ENCODE results near the gene GPR68. TPM values are rescaled to one million over a fixed set of nuclear protein-coding genes. Genes with fewer than 3 reads are reported as not detected.

GPR68 gene
- total RNA-seq, 1 experiment from 2014 or later: 0.28 TPM

DNA sequence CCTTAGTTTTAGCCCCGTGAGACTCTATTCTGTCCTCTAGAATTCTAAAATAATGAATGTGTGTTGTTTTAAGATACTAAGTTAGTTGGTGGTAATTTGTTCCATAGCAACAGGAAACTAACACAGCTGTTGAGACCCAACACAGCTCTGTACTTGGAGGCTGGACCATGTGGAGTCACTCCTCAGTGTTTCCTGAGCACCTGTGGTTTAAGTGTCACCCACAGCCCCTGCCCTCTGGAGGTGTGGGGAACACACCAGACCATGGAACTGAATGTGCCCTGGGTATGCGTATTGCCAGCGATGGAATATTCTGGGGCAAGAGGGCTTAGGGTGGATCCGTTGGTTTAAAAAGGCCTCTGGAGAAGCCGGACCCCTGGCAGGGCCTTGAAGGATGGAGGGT, 16.6 kb upstream of the GPR68 start:
- Histone ChIP-seq H3K36me3 (ENCODE audit: control insufficient read depth, insufficient read depth, low read length) (no peaks in the 10 kb centered on the region), H3K27me3 (ENCODE audit: control insufficient read depth, insufficient read depth, low read length) (no peaks in the 10 kb centered on the region), H3K4me1 (ENCODE audit: control insufficient read depth, insufficient read depth, low read length) (no peaks in the 10 kb centered on the region), H3K4me3 (ENCODE audit: low read depth in 2 of 2, low read length in 2 of 2) (no peak overlapping the region), H3K27ac (ENCODE audit: low read length) (no peak overlapping the region), H3K9me3 (ENCODE audit: control insufficient read depth, insufficient read depth, low read depth, low read length) (no peaks in the 10 kb centered on the region)
- no TSS peak for BruUV-seq (replicated peaks)
- ATAC-seq (no peak), DNase-seq (ENCODE audit: low read depth, low spot score) (no peak)
- intact Hi-C loops (cut with micrococcal nuclease; ENCODE audit: unreplicated experiment): no loop called here
- TF ChIP-seq POLR2AphosphoS5 (IDR thresholded peaks at IDR 0.05; ENCODE audit: low read depth, low read length) (no peak), REST (IDR thresholded peaks at IDR 0.05; ENCODE audit: insufficient read depth in 1 of 2, low read depth in 2 of 2, low read length in 1 of 2) (no peak), TCF7L2 (IDR thresholded peaks at IDR 0.05; ENCODE audit: low read depth, low read length) (no peak), SIN3A (IDR thresholded peaks at IDR 0.05; ENCODE audit: borderline replicate concordance, insufficient read depth, low read depth, low read length) (no peak), CTCF (IDR thresholded peaks at IDR 0.05) (no peak)
- ChIA-PET POLR2A (no interaction called here), CTCF (interaction anchor here (0.6 kb wide), 1 partner anchor 600 kb away, joined by 4 read pairs; no protein-coding TSS in a partner anchor)
- in situ Hi-C loops (cut with HindIII; ENCODE audit: low pct_unique_long_range_greater_than_20kb, low sequenced_read_pairs): no loop called here

DNA sequence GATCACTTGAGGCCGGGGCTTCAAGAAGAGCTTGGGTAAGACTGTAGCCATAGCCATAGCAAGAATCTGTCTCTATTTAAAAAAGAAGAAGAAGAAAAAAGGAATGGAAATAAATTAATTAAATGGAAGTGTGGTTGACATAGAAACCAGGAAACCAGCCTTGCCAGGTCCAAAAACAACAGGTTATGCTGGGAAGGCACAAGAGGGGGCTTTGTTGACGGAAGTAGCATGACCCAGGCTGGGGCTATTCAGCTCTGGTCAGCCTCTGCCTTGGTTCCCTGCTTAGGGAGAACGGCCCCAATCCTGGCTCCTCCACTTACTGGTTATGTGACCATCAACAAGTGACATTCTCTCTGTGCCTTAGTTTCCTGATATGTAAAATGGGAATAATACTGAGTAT, 14.4 kb upstream of the GPR68 start:
- Histone ChIP-seq H3K9me3 (ENCODE audit: control insufficient read depth, insufficient read depth, low read depth, low read length) (no peaks in the 10 kb centered on the region), H3K36me3 (ENCODE audit: control insufficient read depth, insufficient read depth, low read length) (no peaks in the 10 kb centered on the region), H3K4me3 (ENCODE audit: low read depth in 2 of 2, low read length in 2 of 2) (no peak overlapping the region), H3K4me1 (ENCODE audit: control insufficient read depth, insufficient read depth, low read length) (no peaks in the 10 kb centered on the region), H3K27ac (ENCODE audit: low read length) (no peak overlapping the region), H3K27me3 (ENCODE audit: control insufficient read depth, insufficient read depth, low read length) (no peaks in the 10 kb centered on the region)
- ChIA-PET POLR2A (no interaction called here), CTCF (no interaction called here)
- ATAC-seq (no peak), DNase-seq (ENCODE audit: low read depth, low spot score) (no peak)
- no peak for TF ChIP-seq REST (IDR thresholded peaks at IDR 0.05; ENCODE audit: insufficient read depth in 1 of 2, low read depth in 2 of 2, low read length in 1 of 2)
- no peak for TF ChIP-seq TCF7L2 (IDR thresholded peaks at IDR 0.05; ENCODE audit: low read depth, low read length)
- TF ChIP-seq CTCF (IDR thresholded peaks at IDR 0.05): no peak
- no peak for TF ChIP-seq POLR2AphosphoS5 (IDR thresholded peaks at IDR 0.05; ENCODE audit: low read depth, low read length)
- no peak for TF ChIP-seq SIN3A (IDR thresholded peaks at IDR 0.05; ENCODE audit: borderline replicate concordance, insufficient read depth, low read depth, low read length)
- in situ Hi-C loops (cut with HindIII; ENCODE audit: low pct_unique_long_range_greater_than_20kb, low sequenced_read_pairs) (no loop called here), intact Hi-C loops (cut with micrococcal nuclease; ENCODE audit: unreplicated experiment) (no loop called here)
- no TSS peak for BruUV-seq (replicated peaks)

All from Panc1 (cell line).